Heart left ventricle (tissue), 16 donors: ENCODE results near the gene GGACT. TPM values are rescaled to one million over a fixed set of nuclear protein-coding genes. Genes with fewer than 3 reads are reported as not detected.

Experiments used
- ATAC-seq, 4 donors: fragments of 200-7000 bp; cut with Tn5 transposase; one replicate each; pipeline ENCODE4 v1.9.1; 2020 to 2022; ENCODE audit warnings: moderate library complexity in 4 of 4, mild to moderate bottlenecking in 3 of 4, moderate number of reproducible peaks in 1 of 4
- DNase-seq, 5 donors: peaks; one replicate each; pipeline ENCODE4 v3.0.0-alpha.2; 2020
- H3K27ac ChIP-seq, 12 donors: fragments of 200-600 bp; sonication (generic) in 4 of 12; one replicate each; pipeline versions ENCODE4 v1.5.0 to v1.8.0; 2016 to 2022; ENCODE audit warnings: mild to moderate bottlenecking in 2 of 12
- H3K27me3 ChIP-seq, 9 donors: fragments of 200-600 bp; sonication (generic) in 2 of 9; one replicate each; pipeline versions ENCODE4 v1.5.1 to v1.8.0; 2016 to 2022; ENCODE audit warnings: mild to moderate bottlenecking in 3 of 9
- H3K36me3 ChIP-seq, 9 donors: fragments of 200-600 bp; sonication (generic) in 2 of 9; one replicate each; pipeline versions ENCODE4 v1.5.0 to v1.8.0; 2018 to 2022; ENCODE audit warnings: mild to moderate bottlenecking in 2 of 9
- H3K4me1 ChIP-seq, 12 donors: fragments of 200-600 bp; sonication (generic) in 4 of 12; one replicate each; pipeline versions ENCODE4 v1.5.0 to v1.8.0; 2016 to 2022; ENCODE audit warnings: mild to moderate bottlenecking in 3 of 12
- H3K4me3 ChIP-seq, 12 donors: fragments of 200-600 bp; sonication (generic) in 4 of 12; one replicate each; pipeline versions ENCODE4 v1.5.0 to v1.8.0; 2017 to 2022; ENCODE audit warnings: mild to moderate bottlenecking in 9 of 12, moderate library complexity in 4 of 12
- H3K9me3 ChIP-seq, 12 donors: fragments of 200-600 bp; sonication (generic) in 4 of 12; one replicate each; pipeline versions ENCODE4 v1.5.0 to v1.8.0; 2016 to 2022; ENCODE audit warnings: mild to moderate bottlenecking in 1 of 12
- CTCF ChIP-seq, 12 donors: fragments of 200-600 bp; sonication (generic) in 4 of 12; IDR thresholded peaks; one replicate each; pipeline versions ENCODE4 v1.5.0 to v1.8.0; 2018 to 2022; ENCODE audit warnings: antibody characterized with exemption in 12 of 12, mild to moderate bottlenecking in 5 of 12
- POLR2A ChIP-seq, 2 donors: fragments of 450-650 bp; IDR thresholded peaks; one replicate each; pipeline ENCODE4 v1.6.1; 2017; ENCODE audit warnings: antibody characterized with exemption in 2 of 2, mild to moderate bottlenecking in 2 of 2, moderate library complexity in 2 of 2
- WGBS, 4 donors: extraction: QIAGEN DNeasy Blood & Tissue Kit in 2 of 4; methylation state at CpG; one replicate each; pipeline versions ENCODE4 v1.1.5 to v1.1.7; 2013 to 2018; 5-methylcytosine and 5-hydroxymethylcytosine counted together
- intact Hi-C, 10 donors: fragments of 100-400 bp; cut with DNase I; formaldehyde crosslinking; loops; one replicate each; pipeline versions ENCODE4 v1.11.1 to v1.14.2; 2022
- polyA plus RNA-seq, 2 donors: library from polyadenylated mRNA; stranded (reverse); fragments of 200-250 nt; gene quantifications; one replicate each; pipeline ENCODE4 v1.2.3, GENCODE V29; 2013
- total RNA-seq, 9 donors: library from RNA; depleted of rRNA in 2 of 9; stranded (reverse); fragments of >200 nt in 2 of 9; fragmentation: NEBNext Ultra II Directional in 3 of 9; extraction: Animal tissue kit (Norgen Biotek cat#: 25700) in 3 of 9; gene quantifications; one replicate each; pipeline versions ENCODE4 v1.1.0 to v1.2.4, GENCODE V29; 2016 to 2023
- donor health status: ischemic (EF 13 %, LVEDD 7.1; RV severe dilation, severe dysfunction).
- donor health status: healthy with polysubstance abuse.
- donor health status: DM: no; HTN: yes; CAD: no.
- donor health status: DM: no; HTN: no; CAD: no.
- donor health status: ischemic (EF 25% LVEDD 6.9; RV normal size, moderate dysfunction).
- donor health status: ischemic (EF 25% LVEDD 5.7; RV mildly dilated, moderate dysfunction).
- donor health status: healthy.
- donor health status: DM: yes; HTN: yes; CAD: no.
- donor health status: ischemic (EF 35%, LVEDD 5.7; RV mildly dilated, moderate dysfunction).
- donor health status: nonischemic (EF 11% LVEDD 7.7; RV severe dilation, severe dysfunction).
- donor health status: DM: yes; HTN: yes; CAD: no.
- donor health status: PGD.
- donor health status: ischemic (EF 29% LVEDD 5.4; RV normal size, mild dysfunction).
- donor health status: nonischemic (EF 23%, LVEDD 6.1; RV moderate dilation, normal function).

GGACT gene
- total and polyA plus RNA-seq, 11 donors, result 0.34 to 3.9 (median 1.3) TPM

GRCh38 chr13:100522618-100523309, 65.8 kb downstream of the GGACT start:
- Histone ChIP-seq H3K4me1 (no peaks in the 10 kb centered on the region), H3K27ac (no peak overlapping the region), H3K4me3 (no peak overlapping the region), H3K36me3 (peaks cover 0 to 14% (median 4%) of the 10 kb centered on the region in 9 donors), H3K9me3 (no peaks in the 10 kb centered on the region), H3K27me3 (no peaks in the 10 kb centered on the region)
- intact Hi-C loops, result no loop called here
- ATAC-seq (no peak), DNase-seq (no peak)
- TF ChIP-seq POLR2A (IDR thresholded peaks at IDR 0.05) (no peak), CTCF (IDR thresholded peaks at IDR 0.05) (no peak)
- WGBS, 4 donors, result 94 to 97% (median 96%) methylated on average over 9 of the region's 9 CpGs

GRCh38 chr13:100521851-100522617, 66.6 kb downstream of the GGACT start:
- TF ChIP-seq POLR2A (IDR thresholded peaks at IDR 0.05) (no peak), CTCF (IDR thresholded peaks at IDR 0.05) (no peak)
- no peak for ATAC-seq

GRCh38 chr13:100520936-100521850, 67.4 kb downstream of the GGACT start:
- no peak overlapping the region for H3K27ac ChIP-seq
- no peak for DNase-seq
- no peak for ATAC-seq
- TF ChIP-seq CTCF (IDR thresholded peaks at IDR 0.05), result no peak
- no peak for TF ChIP-seq POLR2A (IDR thresholded peaks at IDR 0.05)
- H3K9me3 ChIP-seq, result no peaks in the 10 kb centered on the region
- H3K36me3 ChIP-seq, result peaks cover 0 to 2% (median 0%) of the 10 kb centered on the region in 9 donors
- H3K27me3 ChIP-seq, result no peaks in the 10 kb centered on the region
- intact Hi-C loops, result no loop called here
- no peaks in the 10 kb centered on the region for H3K4me1 ChIP-seq
- no peak overlapping the region for H3K4me3 ChIP-seq
- 80 to 86% (median 85%) methylated on average over 27 of the region's 27 CpGs for WGBS, 4 donors

More at GRCh38 chr13:100521851-100522617, 66.6 kb downstream of the GGACT start:
- no peaks in the 10 kb centered on the region for H3K9me3 ChIP-seq
- no peaks in the 10 kb centered on the region for H3K4me1 ChIP-seq
- 82 to 89% (median 86%) methylated on average over 19 of the region's 19 CpGs for WGBS, 4 donors
- H3K27me3 ChIP-seq, result no peaks in the 10 kb centered on the region
- H3K27ac ChIP-seq, result no peak overlapping the region
- no peak overlapping the region for H3K4me3 ChIP-seq
- peaks cover 0 to 6% (median 0%) of the 10 kb centered on the region in 9 donors for H3K36me3 ChIP-seq
- DNase-seq, result no peak
- intact Hi-C loops, result no loop called here
